Omental fat pad (tissue), 4 donors: ENCODE results near the gene ANKFN1. TPM values are rescaled to one million over a fixed set of nuclear protein-coding genes. Genes with fewer than 3 reads are reported as not detected.

Source experiments
- ATAC-seq: fragments of 150-250 bp; one replicate; pipeline ENCODE4 v1.9.1; 2016; ENCODE audit warnings: mild to moderate bottlenecking, moderate library complexity; ENCODE audit not compliant: low FRiP score
- DNase-seq: peaks from one replicate; pipeline ENCODE4 v3.0.0-alpha.2; 2019; ENCODE audit warnings: low spot score
- total RNA-seq, 4 donors: library from RNA; depleted of rRNA; stranded (reverse); fragments of >200 nt; gene quantifications; one replicate each; pipeline ENCODE4 v1.1.0, GENCODE V29; 2016
- TF ChIP-seq, protein P1 (sequence below), 3 donors: fragments of 450-650 bp; IDR thresholded peaks; one replicate each; pipeline ENCODE4 v1.5.1; 2016 to 2017; ENCODE audit warnings: antibody characterized with exemption in 3 of 3, mild to moderate bottlenecking in 3 of 3, moderate library complexity in 2 of 3

The ANKFN1 gene
- total RNA-seq, 4 donors from 2014 or later, result 1.7 to 3.0 (median 2.2) TPM

DNA sequence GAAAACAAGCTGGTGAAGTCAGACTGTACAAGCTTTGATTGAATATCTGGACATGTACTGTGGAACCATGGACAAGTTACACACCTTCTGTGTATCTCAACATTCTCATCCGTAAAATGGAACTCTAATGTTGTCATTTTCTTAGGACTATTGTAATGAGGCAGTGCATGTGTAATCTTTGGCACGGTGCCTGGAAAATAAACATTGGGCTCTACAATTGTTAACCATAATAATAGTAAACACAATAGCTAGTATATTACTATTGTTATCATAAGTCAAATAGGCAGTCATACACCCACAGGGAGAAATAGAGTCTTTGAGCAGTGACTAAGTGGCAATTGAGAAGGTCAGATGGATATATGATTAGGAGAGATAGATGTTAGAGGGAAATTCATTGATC, 39.8 kb upstream of the ANKFN1 start:
- ATAC-seq (no peak), DNase-seq (no peak)
- TF ChIP-seq, protein P1, sequence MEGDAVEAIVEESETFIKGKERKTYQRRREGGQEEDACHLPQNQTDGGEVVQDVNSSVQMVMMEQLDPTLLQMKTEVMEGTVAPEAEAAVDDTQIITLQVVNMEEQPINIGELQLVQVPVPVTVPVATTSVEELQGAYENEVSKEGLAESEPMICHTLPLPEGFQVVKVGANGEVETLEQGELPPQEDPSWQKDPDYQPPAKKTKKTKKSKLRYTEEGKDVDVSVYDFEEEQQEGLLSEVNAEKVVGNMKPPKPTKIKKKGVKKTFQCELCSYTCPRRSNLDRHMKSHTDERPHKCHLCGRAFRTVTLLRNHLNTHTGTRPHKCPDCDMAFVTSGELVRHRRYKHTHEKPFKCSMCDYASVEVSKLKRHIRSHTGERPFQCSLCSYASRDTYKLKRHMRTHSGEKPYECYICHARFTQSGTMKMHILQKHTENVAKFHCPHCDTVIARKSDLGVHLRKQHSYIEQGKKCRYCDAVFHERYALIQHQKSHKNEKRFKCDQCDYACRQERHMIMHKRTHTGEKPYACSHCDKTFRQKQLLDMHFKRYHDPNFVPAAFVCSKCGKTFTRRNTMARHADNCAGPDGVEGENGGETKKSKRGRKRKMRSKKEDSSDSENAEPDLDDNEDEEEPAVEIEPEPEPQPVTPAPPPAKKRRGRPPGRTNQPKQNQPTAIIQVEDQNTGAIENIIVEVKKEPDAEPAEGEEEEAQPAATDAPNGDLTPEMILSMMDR (IDR thresholded peaks at IDR 0.05), result no peak

DNA sequence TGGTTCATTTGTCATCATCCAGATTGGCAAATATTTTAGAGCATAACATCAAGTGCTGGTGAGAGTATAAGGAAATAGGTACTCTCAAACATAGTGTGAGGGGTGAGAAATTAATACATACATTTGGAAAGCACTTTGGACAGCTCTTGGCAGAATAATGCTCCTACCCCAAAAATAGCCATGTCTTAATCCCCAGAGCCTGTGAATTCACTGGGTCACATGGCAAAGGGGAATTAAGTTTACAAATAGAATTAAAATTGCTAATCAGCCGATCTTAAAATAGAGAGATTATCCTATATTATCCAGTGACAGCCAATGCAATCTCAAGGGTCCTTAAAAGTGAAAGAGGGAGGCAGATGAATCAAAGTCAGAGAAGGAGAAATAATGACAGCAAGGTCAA, 38.8 kb upstream of the ANKFN1 start:
- TF ChIP-seq, protein P1 (IDR thresholded peaks at IDR 0.05), result no peak
- ATAC-seq (no peak), DNase-seq (no peak)

DNA sequence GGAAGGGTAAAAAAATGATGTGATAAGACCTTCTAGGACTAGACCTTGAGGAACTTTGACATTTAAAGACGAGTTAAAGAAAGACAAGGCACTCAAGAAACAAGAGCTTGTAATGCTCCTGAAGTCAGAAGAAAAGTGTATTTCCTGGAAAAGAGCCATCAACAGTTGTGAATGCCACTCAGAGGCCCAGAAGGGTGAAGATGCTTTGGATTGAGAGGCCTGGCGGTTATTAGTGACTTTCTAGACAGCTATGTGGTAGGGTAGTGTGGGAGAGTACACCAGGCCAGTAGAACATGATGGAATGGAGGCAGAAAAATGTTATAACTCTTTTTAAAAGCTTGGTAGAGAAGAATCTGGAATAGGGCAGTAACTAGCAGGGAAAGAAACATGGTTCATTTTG, 34.1 kb upstream of the ANKFN1 start:
- TF ChIP-seq, protein P1 (IDR thresholded peaks at IDR 0.05), result no peak
- DNase-seq (no peak), ATAC-seq (no peak)

DNA sequence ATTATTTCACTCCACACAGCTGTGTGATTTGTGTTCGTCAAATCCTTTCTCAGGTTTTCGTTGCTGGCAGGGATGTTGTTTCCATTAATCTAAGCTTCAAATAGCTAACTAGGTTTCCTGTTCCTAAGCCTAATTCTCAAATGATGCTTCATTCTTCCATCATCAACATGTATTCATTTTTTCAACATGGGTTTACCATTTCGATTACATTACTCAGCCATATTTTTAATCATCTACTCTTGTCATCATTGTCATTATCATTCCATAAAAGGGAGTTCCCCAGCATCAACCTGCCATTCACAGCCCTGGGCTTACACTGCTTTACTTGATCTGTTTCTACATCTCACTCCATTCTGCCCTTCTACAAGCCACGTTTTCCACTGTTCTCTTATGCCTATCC, 33.3 kb upstream of the ANKFN1 start:
- ATAC-seq (no peak), DNase-seq (no peak)
- TF ChIP-seq, protein P1 (IDR thresholded peaks at IDR 0.05), result no peak

DNA sequence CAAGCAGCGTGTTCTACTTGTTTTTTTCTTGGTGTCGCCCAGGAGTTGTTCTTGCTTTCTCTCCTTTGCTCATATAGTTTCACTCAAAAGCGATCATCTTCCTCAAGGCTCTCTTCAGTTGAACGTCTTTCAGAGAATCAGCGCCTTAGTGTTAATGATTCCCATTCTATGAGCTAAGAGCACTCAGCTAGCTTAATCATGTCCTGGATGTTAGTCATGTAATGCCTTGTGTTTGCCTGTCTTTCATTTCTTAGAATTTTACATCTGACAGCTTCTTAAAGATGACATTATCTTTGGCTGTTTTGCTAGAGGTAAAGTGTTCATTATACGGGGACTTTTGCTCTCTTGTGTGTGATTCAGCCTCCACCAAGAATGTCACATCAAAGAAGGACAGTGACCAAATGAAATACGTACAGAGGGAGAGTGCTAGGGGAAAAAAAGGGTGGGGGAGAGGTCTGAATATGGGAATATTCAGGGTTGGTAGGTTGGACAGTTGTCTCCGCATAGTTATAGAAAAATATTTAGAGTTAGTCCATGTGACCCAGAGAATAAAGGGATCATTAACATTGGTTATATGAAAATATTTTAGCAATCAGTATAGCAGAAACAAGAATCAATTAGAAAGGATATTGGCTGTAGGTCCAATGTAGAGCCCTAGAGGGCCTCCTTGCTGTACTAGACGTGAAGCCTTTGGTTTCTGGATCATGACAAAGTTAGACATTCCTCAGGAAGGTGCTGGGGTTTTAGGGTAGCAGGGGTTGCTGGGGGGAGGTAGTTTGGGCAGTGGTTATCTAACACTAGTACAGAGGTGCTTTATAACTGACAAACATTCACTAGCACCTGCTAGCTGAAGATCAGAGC, 31.9 kb upstream of the ANKFN1 start:
- no peak for ATAC-seq
- DNase-seq, result no peak
- TF ChIP-seq, protein P1 (IDR thresholded peaks at IDR 0.05), result no peak

DNA sequence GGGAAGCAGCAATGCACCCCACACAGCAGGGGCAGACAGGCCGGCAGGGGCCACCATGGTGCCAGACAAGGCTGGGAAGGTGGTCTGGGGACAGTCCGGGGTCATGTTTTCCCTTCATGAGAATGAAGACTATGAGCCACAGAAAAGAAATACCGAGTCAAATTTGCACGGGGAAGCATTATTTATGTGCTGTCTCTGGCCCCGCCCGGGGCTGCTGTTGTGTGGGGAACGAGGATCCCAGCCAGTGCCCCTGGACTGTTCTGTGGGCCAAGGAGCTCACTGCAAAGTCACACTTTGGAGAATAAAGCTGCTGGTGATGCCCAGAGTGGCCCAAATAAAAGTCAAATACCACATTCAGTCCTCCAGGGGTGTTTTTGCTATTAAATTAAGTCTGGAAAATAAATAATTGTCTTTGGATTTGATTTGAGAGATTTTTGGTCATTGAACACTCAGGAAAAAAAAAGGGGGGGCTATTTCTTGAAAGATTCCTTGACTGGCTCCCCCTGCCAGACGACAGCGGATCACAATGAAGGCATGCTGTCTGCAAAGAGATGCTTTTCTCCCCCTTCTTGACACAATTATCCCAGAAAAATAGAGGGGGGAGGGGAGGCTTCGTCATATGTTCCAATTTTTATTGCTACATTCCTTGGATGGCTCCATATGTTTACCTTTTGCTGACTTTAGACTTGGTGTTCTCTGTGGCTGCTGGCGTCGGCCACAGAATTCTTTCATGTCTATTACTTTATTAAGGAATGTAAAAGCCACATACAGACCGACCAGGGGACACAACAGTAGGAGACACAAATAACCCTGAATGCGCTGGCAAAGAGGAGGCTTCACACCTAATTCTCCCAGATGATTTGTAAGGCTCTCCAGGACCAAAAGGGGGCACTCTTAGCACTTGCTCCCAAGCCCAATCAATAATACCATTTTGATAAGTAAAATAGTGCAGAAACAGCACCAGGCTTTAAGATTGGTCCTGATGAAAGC, 27.1 kb upstream of the ANKFN1 start:
- TF ChIP-seq, protein P1 (IDR thresholded peaks at IDR 0.05), result no peak
- DNase-seq (no peak), ATAC-seq (no peak)
